ENCODE measurements around the gene C19orf25.

The C19orf25 gene

DNA sequence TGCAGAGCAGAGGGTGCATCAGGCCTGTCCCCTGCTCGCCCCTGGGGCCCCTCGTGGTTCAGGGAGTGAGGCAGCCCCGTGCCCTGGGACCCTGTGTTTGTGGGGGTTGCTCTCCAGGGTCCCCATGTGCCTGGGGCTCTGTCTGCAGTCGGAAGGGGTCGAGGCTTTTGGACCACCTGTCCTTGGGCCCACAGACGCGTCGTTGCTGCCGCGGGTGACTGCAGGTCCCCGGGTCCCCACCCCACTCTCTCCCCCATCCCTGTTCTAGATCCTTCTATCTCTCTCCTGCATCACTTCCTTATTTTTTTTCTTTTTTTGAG, 9.2 kb upstream of the C19orf25 start:
- DNase-seq (ENCODE audit: low read depth), result no peak
- TF ChIP-seq, protein P1, sequence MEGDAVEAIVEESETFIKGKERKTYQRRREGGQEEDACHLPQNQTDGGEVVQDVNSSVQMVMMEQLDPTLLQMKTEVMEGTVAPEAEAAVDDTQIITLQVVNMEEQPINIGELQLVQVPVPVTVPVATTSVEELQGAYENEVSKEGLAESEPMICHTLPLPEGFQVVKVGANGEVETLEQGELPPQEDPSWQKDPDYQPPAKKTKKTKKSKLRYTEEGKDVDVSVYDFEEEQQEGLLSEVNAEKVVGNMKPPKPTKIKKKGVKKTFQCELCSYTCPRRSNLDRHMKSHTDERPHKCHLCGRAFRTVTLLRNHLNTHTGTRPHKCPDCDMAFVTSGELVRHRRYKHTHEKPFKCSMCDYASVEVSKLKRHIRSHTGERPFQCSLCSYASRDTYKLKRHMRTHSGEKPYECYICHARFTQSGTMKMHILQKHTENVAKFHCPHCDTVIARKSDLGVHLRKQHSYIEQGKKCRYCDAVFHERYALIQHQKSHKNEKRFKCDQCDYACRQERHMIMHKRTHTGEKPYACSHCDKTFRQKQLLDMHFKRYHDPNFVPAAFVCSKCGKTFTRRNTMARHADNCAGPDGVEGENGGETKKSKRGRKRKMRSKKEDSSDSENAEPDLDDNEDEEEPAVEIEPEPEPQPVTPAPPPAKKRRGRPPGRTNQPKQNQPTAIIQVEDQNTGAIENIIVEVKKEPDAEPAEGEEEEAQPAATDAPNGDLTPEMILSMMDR (IDR thresholded peaks at IDR 0.05; ENCODE audit: low read length, missing control alignments), result no peak
- no peak overlapping the region for H3K4me3 ChIP-seq (replicated peaks; ENCODE audit: low read depth, low read length)

DNA sequence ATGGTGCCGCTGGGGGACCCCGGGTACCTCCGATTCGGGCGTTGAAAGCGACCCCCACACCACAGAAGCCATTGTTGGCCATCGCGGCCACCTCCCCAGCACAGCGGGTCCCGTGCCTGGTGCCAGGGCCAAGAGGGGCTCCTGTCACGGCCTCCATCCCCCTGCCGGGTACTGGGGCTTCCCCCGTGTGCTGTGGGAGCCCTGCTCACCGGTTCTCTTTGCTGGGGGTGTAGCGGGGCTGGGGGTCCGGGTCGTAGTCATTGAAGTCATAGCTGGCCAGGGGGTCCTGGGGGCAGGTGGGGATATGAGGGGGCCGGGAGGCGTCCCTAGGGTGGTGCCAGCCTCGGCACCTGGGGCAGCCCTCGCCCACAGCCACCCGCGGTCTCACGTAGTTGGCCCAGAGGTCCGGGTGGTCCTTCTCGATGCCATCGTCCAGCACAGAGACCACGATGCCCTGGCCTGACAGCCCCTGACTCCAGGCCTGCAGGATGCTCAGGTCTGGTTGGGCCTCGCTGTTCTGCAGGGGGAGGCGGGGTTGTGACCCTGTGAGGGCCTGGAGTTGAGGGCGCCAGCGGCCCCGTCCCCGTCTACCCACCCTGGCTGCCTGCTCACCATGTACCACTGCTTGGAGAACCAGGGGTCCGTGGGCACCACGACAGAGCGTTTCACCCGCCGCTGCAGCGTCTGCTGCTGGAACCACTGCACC, 8.7 kb upstream of the C19orf25 start:
- DNase-seq (ENCODE audit: low read depth), result no peak
- no peak overlapping the region for H3K4me3 ChIP-seq (replicated peaks; ENCODE audit: low read depth, low read length)
- TF ChIP-seq, protein P1 (IDR thresholded peaks at IDR 0.05; ENCODE audit: low read length, missing control alignments), result no peak

DNA sequence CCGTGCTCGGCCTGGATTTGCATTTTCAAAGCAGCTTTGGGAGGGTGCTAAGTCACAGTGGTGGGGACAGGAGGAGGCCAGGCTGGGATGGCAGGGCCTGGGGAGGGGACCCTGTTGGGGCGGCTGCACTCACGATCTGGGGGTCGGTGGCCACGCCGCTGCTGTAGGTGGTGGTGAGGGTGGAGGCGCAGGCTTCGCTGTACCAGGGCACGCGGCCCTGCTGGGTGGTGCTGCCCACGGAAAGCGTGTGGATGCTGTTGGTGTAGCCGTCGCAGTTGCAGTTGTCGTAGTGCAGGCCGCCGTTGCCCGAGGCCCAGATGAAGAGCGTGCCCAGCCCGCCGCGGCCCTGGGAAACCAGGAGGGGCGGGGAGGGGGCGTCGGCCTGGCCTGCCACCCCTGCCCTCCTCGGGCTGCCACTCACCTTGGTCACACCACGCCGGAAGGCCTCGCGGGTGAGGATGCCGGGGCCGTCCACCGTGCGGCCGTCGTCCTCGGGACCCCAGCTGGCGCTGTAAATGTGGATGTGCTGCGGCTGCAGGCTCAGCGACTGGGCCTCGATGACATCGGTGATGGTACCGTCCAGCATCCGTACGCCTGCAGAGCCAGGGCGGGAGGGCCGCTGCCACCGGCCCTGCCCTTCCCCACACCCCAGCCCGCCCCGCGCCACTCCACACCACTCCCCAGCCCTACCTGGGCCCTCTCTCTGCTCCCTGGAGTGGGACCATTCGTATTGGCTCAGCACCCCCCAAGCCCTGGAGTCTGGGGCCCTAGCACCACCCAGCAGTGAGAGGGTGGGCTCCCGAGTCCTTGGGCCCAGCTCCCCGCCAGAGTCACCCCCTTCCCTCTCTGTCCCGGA, 7.9 kb upstream of the C19orf25 start:
- TF ChIP-seq, protein P1 (IDR thresholded peaks at IDR 0.05; ENCODE audit: low read length, missing control alignments), result no peak
- no peak overlapping the region for H3K4me3 ChIP-seq (replicated peaks; ENCODE audit: low read depth, low read length)
- DNase-seq (ENCODE audit: low read depth), result no peak

DNA sequence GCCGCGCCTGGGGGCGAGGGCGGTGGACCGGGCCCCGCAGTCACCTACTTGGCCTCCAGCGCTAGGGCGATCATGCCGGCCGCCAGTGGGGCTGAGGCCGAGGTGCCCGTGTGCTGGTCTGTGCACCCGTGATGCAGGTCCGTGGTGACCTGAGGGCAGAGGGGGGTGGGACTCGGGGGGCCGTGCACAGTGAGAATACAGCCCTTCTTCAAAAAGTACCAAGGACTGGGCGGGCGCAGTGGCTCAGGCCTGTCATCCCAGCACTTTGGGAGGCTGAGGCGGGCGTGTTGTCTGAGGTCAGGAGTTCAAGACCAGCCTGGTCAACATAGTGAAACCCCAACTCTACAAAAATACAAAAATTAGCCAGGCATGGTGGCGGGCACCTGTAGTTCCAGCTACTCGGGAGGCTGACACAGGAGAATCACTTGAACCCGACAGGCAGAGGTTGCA, 5.0 kb upstream of the C19orf25 start:
- TF ChIP-seq, protein P1 (IDR thresholded peaks at IDR 0.05; ENCODE audit: low read length, missing control alignments), result no peak
- DNase-seq (ENCODE audit: low read depth), result no peak
- no peak overlapping the region for H3K4me3 ChIP-seq (replicated peaks; ENCODE audit: low read depth, low read length)

DNA sequence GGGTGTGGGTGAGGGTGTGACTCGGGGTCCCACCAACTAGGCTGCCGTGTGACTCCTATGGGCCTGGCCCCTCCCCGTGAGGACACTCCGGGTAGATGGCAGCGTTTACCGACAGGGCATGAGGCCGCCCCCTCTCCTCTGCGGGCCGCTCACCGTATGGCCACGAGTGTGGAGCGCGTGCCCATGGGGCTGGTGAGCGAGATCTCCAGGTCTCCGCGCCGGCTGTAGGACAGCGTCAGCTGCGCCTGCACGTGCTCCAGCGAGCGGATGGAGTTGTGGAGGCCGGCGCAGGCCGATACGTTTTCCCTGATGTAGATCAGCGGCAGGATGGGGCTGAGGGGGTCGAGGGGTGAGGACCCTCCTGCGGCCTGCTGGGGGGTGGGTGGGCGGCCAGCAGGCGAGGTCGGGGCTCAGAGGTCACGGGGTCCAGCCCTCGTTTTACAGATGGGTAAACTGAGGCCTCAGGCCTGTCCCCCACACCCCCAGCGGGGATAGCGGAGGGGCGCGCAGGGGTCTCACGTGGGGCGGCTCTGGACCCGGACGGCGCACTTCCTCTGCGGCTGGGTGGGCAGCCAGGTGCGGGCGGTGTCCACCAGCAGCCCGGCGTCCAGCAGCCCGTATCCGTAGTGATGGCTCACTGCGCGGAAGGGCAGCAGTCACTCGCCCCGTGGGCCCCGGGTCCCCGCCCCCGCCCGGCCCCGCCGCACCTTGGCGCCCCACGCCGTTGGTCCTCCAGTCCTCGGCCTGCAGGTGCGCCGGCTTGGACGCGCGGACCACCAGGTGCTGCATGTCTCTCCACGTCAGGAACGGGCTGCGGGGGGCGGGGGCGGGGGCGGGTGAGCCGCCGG, 4.3 kb upstream of the C19orf25 start:
- no peak overlapping the region for H3K4me3 ChIP-seq (replicated peaks; ENCODE audit: low read depth, low read length)
- no peak for DNase-seq (ENCODE audit: low read depth)
- TF ChIP-seq, protein P1 (IDR thresholded peaks at IDR 0.05; ENCODE audit: low read length, missing control alignments), result no peak

DNA sequence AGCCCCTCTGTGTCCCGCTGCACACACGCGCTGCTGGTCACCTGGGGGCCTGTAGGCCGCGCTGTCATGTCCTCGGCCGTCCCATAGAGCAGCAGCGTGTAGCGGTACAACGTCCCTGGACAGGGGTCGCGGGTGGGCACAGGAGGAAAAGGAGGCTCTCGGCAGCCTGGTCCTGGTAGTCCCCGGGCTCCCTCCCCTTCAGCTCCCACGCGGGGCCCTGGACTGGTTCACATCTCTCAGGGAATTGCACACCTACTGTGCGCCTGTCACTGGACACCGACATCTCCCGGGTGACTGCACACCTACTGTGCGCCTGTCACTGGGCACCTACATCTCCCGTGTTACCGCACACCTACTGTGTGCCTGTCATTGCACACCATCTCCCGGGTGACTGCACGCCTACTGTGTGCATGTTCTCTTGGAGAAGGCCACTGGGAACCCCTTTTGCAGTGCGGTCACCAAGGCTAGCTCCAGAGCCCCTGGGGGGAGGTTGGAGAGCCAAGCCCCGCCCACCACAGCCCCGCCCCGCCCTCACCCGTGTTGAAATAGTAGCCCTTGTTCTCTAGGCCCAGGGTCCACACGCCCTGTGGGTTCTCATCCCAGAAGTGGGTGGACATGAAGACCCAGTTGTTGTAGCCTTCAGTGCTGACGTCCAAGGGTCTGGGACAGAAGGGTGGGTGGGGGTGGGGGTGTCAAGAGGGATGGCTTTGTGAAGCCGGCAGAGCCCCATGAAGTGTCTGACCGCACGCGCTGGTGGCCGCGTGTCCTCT, 3.5 kb upstream of the C19orf25 start:
- no peak for DNase-seq (ENCODE audit: low read depth)
- TF ChIP-seq, protein P1 (IDR thresholded peaks at IDR 0.05; ENCODE audit: low read length, missing control alignments), result no peak
- H3K4me3 ChIP-seq (replicated peaks; ENCODE audit: low read depth, low read length), result no peak overlapping the region
